ENCODE data around the gene BTG2.

BTG2 gene

DNA sequence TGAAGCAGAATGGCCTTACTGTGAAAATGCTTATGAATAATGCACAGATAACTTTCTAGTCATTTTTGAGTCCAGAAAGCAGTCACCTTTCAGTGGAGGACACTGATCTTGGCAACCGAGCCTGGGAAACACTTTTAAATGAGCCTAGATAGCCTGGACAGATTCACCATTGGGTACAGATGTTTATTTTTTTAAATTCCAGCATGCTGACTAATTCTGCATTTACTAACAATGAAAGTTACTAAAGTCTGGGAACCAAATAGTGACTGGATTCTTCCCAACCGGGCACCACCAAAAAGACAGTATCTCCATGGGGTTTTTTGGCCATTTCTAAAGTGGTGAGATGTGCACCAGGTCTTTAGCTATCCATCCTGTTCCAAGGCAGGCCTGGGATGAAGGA is 48.9 kb downstream of the BTG2 start:
- H3K4me3 ChIP-seq (ENCODE audit: low read length) = no peak overlapping the region
- DNase-seq (ENCODE audit: low read depth, low spot score) = no peak

DNA sequence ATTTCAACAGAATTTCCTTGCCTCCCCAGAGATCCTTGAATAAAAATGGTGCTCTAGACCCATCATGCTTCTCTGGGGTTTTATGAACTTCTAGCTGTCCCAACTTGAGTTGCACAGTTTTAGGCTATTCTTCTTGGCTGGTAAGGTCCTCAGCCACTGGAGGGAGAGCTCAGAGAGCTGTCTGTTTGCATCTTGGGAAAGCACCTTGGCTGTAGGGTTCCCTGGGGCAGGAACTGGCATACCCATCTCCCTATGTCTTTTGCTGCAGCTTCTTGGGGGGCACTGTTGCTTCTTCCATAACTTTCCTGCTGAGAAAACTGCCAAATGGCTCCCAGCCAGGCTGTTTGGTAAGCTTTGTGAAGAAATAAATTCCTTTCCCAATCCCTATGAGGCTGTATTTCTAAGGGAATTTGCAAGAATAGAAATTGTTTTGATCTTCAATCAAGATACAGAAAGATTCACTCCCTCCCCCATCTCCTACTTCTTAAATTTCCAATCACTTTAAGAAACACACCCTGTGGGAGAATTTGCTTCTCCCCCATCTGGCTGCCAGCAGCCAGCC is 53.8 kb downstream of the BTG2 start:
- no peak for DNase-seq (ENCODE audit: low read depth, low spot score)
- H3K4me3 ChIP-seq (ENCODE audit: low read length) = no peak overlapping the region
